Retina (tissue), 1 donor: ENCODE results near the gene SAMD7.

Source experiments
- DNase-seq: peaks from one replicate; pipeline ENCODE4 v3.0.0-alpha.2; 2016

SAMD7 gene

GRCh38 chr3:169966951-169967915 lies 55.9 kb downstream of the SAMD7 start:
- DNase-seq = peak; percentile 91

GRCh38 chr3:169968224-169968885 lies 57.0 kb downstream of the SAMD7 start:
- no peak for DNase-seq

GRCh38 chr3:169969174-169970095 lies 58.1 kb downstream of the SAMD7 start:
- no peak for DNase-seq

GRCh38 chr3:169970847-169971246 lies 59.5 kb downstream of the SAMD7 start:
- DNase-seq = no peak

- DNase-seq = no peak
These were observed 60.1 kb downstream of the SAMD7 start for GRCh38 chr3:169971522-169971921.

- DNase-seq = no peak
These were observed 68.7 kb downstream of the SAMD7 start for GRCh38 chr3:169980055-169980454.

- DNase-seq = no peak
These were observed 72.9 kb downstream of the SAMD7 start for GRCh38 chr3:169984292-169984691.
